ENCODE results near the gene ABCG5.
A peak's percentile ranks its signal among the peaks of the same experiment; 100 is the strongest.

The ABCG5 gene

GRCh38 chr2:43838560-43839267, at the start of gene ABCG5, which contains the start of gene ABCG8:
ABCG5 (minus strand) TSS chr2:43838839; CDS start chr2:43838679, 160 bp downstream.
ABCG8 (plus strand) TSS chr2:43838971; CDS start chr2:43839054, 83 bp downstream.
- no peak for DNase-seq (ENCODE audit: low read depth in 2 of 2)

- no peak for DNase-seq (ENCODE audit: low read depth in 2 of 2)
Measured at GRCh38 chr2:43887176-43887575, 48.5 kb upstream of the ABCG5 start.

GRCh38 chr2:43885132-43885632, 46.5 kb upstream of the ABCG5 start:
- no peak for DNase-seq (ENCODE audit: low read depth in 2 of 2)

- DNase-seq (ENCODE audit: low read depth in 2 of 2), result no peak
Measured at GRCh38 chr2:43884689-43885088, 46.0 kb upstream of the ABCG5 start.

DNA sequence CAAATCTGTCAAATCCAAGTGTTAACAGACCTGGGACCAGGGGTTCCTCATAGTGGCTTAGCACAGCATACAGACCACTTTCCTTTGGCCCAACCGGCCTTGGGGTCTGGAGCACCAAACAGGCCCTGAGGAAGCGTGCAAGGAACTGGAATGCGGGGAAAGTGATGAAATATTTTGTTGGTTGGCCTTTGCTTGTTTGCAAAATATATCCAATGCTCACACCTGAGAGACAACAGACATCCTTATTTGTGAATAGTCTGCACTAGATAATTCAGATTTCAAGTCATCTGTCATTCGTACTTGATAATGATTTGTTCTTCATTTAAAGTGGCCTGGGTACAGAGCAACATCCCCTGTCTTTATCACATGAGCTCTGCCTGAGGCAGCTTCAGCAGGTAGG, 43.7 kb upstream of the ABCG5 start:
- DNase-seq (ENCODE audit: low read depth in 2 of 2), result no peak

DNA sequence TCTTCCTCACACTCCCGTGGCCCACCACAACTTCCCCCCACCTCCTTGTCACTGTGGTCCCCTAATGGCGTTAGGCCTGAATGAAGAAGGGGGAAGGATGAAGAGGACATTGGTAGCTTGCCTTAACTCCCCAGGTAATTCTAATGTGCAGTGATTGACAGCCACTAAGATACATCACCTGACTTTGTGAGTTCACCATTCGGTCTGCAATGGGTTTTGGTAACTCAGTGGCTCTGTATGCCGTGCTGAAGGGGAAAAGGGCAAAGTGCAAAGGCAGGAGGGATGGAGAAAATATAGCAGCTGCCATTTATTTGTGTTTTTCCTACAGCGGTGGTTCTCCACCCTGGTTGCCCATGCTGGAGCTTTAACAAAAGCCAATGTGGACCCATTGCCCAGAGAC, 42.3 kb upstream of the ABCG5 start:
- DNase-seq (ENCODE audit: low read depth in 2 of 2), result no peak

GRCh38 chr2:43880471-43880870, 41.8 kb upstream of the ABCG5 start:
- DNase-seq (ENCODE audit: low read depth in 2 of 2), result no peak

GRCh38 chr2:43879261-43879660, 40.6 kb upstream of the ABCG5 start:
- no peak for DNase-seq (ENCODE audit: low read depth in 2 of 2)

- DNase-seq (ENCODE audit: low read depth in 2 of 2), result peak; percentile 40 to 64
Measured at GRCh38 chr2:43877782-43878464, 39.3 kb upstream of the ABCG5 start.

DNA sequence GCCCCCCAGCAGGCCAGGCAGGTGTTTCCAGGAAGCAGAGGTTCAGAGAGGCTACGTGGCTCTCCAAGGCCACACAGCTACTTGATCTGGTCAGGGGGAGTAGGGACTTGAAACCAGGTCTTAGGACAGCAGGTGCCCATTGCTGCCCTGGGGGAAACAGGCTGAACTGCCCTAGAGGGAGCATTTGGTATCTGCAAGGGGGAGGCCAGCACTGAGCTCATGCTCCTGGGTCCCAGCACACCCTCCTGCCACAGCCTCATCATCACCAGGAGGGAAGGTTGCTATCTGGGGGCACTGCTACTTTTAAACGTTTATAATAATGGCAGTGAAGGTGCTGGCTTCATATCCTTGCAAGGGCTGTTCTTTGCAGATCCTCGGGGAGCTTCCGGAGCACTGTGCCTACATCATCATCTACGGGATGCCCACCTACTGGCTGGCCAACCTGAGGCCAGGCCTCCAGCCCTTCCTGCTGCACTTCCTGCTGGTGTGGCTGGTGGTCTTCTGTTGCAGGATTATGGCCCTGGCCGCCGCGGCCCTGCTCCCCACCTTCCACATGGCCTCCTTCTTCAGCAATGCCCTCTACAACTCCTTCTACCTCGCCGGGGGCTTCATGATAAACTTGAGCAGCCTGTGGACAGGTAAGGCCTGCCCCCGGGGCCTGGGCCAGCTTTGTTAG, 36.3 kb upstream of the ABCG5 start:
- no peak for DNase-seq (ENCODE audit: low read depth in 2 of 2)

DNA sequence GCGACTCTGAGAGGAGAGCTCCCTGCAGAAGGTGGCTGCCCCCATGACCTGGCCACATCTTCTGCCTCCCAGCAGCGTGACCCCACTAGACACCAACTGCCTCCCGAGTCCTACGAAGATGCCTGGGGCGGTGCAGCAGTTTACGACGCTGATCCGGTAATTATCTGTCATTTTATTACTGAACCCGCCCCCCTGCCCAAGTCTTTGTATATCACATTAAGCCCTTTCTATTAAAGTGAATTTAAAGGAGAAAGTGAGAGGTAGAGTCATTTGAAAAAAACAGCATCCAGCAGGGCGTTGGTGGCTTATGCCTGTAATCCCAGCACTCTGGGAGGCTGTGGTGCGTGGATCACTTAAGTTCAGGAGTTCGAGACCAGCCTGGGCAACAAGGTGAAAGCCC, 33.5 kb upstream of the ABCG5 start:
- DNase-seq (ENCODE audit: low read depth in 2 of 2), result no peak

- no peak for DNase-seq (ENCODE audit: low read depth in 2 of 2)
Measured at GRCh38 chr2:43855292-43855691, 16.7 kb upstream of the ABCG5 start.

- DNase-seq (ENCODE audit: low read depth in 2 of 2), result no peak
Measured at GRCh38 chr2:43854671-43855070, 16.0 kb upstream of the ABCG5 start.

DNA sequence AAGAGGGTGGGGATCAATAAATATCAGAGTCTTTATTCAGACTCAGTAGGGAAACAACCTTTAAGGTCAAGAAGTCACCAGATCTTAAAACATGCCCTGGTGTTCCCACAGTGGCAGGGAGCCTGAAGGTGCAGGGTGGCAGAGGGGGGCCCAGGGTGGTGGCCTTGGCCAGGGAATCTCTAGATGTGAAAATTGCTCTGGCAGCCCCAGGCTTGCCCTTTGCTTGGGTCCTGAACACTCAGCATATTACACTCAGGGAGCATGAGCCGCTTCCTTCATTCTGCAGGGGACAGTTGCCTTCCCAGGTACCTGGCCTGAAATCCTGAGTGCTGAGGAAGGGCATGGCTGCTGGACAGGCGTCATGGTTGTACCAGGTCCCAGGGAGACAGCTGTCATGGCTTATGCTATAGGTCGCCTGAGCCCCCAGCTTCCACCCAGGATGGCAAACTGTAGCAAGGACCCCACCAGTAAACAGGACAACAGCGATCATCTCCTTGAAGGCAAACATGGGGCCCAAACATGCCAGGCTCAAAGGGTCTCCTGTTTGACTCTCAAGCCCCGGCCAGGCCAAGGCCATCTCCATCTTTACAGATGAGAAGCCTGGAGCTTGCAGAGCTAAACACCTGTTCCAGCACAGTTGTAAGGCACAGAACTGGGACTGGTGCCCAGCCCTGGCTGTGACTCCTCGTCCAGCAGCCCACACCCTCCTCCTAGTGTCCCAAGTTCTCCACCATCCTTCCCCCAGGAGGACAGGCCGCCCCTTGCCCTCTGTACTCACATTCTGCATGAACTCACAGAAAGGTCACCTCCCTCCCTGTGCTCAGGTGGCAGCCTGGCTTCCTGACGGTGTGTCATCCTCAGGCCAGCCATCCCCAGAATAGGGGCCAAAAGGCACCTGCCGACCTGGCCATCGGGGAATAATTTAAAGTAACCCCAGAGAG, 14.8 kb upstream of the ABCG5 start:
- no peak for DNase-seq (ENCODE audit: low read depth in 2 of 2)

GRCh38 chr2:43852196-43852730, 13.6 kb upstream of the ABCG5 start:
- DNase-seq (ENCODE audit: low read depth in 2 of 2), result no peak

- no peak for DNase-seq (ENCODE audit: low read depth in 2 of 2)
Measured at GRCh38 chr2:43851011-43851980, 12.7 kb upstream of the ABCG5 start.

- DNase-seq (ENCODE audit: low read depth in 2 of 2), result no peak
Measured at GRCh38 chr2:43848214-43848613, 9.6 kb upstream of the ABCG5 start.

DNA sequence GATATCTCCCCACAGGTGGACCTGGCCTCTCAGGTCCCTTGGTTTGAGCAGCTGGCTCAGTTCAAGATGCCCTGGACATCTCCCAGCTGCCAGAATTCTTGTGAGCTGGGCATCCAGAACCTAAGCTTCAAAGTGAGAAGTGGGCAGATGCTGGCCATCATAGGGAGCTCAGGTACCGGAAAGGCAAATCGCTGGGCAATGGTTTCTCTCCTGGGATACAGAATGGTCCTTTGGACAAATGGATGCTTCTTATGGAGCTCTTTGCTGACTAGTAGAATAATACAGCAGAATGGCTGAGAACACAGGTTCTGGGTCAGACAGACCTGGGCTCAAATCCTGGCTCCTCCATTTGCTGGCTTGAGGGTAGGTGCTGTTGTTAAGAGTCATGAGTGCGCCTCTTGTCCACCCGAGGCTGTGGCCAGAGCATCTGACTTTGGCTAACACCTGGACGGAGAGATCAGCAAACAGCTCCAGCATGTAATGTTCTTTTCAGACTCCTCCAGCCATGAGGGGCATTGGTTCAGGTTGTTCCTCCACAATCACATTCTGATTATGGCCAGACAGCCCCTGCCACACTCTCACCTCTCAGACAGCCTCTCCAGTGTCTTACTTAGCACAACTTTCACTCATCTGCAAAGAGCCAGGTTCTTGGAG, 7.6 kb upstream of the ABCG5 start:
- DNase-seq (ENCODE audit: low read depth in 2 of 2), result no peak

DNA sequence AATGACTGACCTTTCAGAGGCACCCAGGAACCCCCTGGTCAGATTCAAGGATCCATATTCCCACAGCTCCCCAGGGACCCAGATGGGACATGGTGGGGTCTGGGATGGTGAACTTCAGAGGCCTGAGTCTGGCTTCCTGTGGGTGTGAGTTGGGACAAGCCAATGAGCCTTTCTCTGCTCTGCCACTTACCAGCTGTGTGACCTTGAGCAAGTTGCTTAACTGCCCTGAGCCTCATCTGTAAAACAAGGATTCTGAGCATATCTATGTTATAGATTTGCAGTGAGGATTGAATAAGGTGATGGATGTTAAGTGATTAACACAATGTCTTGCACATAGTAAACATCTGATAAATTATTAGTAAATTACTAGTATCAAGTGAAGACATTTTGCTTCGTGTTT, 6.5 kb upstream of the ABCG5 start:
- no peak for DNase-seq (ENCODE audit: low read depth in 2 of 2)

DNA sequence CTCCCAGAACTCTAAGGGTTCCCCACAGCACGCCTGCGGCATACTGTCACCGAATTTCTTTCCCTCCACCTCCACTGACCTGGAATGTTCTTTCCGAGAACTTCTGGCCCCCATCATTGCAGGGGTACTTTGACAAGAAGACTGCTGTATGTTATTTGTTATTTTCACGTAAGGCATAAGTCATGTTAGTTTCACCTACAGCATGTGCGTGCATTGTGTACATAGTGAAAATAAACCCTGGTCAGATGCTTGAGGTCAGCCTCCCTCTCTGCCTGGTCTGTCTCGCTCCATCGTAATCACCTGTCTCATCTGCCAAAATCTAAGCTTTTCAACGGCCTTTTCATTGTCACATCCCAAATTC, 4.2 kb upstream of the ABCG5 start:
- DNase-seq (ENCODE audit: low read depth in 2 of 2), result no peak

All from stimulated activated CD4-positive, alpha-beta T cell treated with anti-CD3 and anti-CD28 coated beads, Interleukin-15, amount 100 ng/mL, for 48 hours (primary cell).